K562 (cell line): ENCODE measurements around the gene CIAO2B.
"Not testable (repeated sequence)": the region's sequence is repeated elsewhere in the genome, so short reads cannot be mapped to it uniquely, and the experiment has no call there.

Source experiments
- PATZ1 ChIP-seq: fragments of 250-450 bp; sonication (Bioruptor Pico); IDR thresholded peaks from 2 replicates; pipeline ENCODE4 v1.5.0; 2020; ENCODE audit warnings: mild to moderate bottlenecking, borderline replicate concordance
- POLR2AphosphoS5 ChIP-seq: IDR thresholded peaks from 2 replicates; pipeline ENCODE4 v1.6.1; 2011; ENCODE audit warnings: mild to moderate bottlenecking, low read depth, low read length, moderate library complexity; ENCODE audit not compliant: control insufficient read depth, insufficient read depth
- U2AF1 ChIP-seq: fragments of 200-400 bp; formaldehyde crosslinking; optimal IDR thresholded peaks from 2 replicates; pipeline ENCODE3; 2017; ENCODE audit warnings: mild to moderate bottlenecking, low read depth, low read length, moderate library complexity
- UBTF ChIP-seq, 2 experiments: IDR thresholded peaks; 2 replicates each; pipeline ENCODE4 v1.6.1; 2012; ENCODE audit warnings: improper control_type of control experiment in 2 of 2, low read depth in 2 of 2, low read length in 2 of 2, borderline replicate concordance in 1 of 2

GRCh38 chr16:66944971-66945370, 10.8 kb upstream of the CIAO2B start:
- TF ChIP-seq PATZ1 (CRISPR knock-in tag); U2AF1; POLR2AphosphoS5; UBTF (IDR thresholded peaks at IDR 0.05; ENCODE audit: borderline replicate concordance in 1 of 2, low read depth in 2 of 2, low read length in 2 of 2): not testable (repeated sequence)
